HCT116 (cell line): ENCODE measurements around the gene RGS10.

Experiments
- EZH2 ChIP-seq: fragments of 200-600 bp; sonication (generic); IDR thresholded peaks from 2 replicates; pipeline ENCODE4 v1.6.1; 2017; ENCODE audit warnings: antibody characterized with exemption, mixed run types
- POLR2A ChIP-seq: IDR thresholded peaks from 2 replicates; pipeline ENCODE4 v1.7.0; 2011; ENCODE audit warnings: borderline replicate concordance; ENCODE audit not compliant: insufficient read depth, insufficient read length; ENCODE audit errors: extremely low read depth
- POLR2AphosphoS5 ChIP-seq: IDR thresholded peaks from 2 replicates; pipeline ENCODE4 v1.6.1; 2011; ENCODE audit warnings: mild to moderate bottlenecking, low read depth, low read length, moderate library complexity
- RAD21 ChIP-seq: IDR thresholded peaks from 2 replicates; pipeline ENCODE4 v1.6.1; 2012; ENCODE audit warnings: low read depth, mild to moderate bottlenecking
- SIN3A ChIP-seq: IDR thresholded peaks from 2 replicates; pipeline ENCODE4 v1.6.1; 2012; ENCODE audit warnings: low read depth
- SP1 ChIP-seq: IDR thresholded peaks from 2 replicates; pipeline ENCODE4 v1.6.1; 2012; ENCODE audit warnings: low read depth
- TCF7L2 ChIP-seq: IDR thresholded peaks from 2 replicates; pipeline ENCODE4 v1.7.0; 2011; ENCODE audit warnings: borderline replicate concordance, inconsistent platforms; ENCODE audit not compliant: insufficient read depth, insufficient read length; ENCODE audit errors: extremely low read depth
- ZNF274 ChIP-seq: fragments of 200-500 bp; sonication (Bioruptor generic); IDR thresholded peaks from 2 replicates; pipeline ENCODE4 v1.6.1; 2014; ENCODE audit warnings: mild to moderate bottlenecking, low read depth, low read length, inconsistent platforms
- TF ChIP-seq, protein P1 (sequence below), 3 experiments: fragments of 200-600 bp in 1 of 3; sonication (generic) in 1 of 3; IDR thresholded peaks in 2 of 3; conservative IDR thresholded peaks in 1 of 3; 2 replicates each; pipeline ENCODE4 v1.5.1; 2012 to 2017; ENCODE audit warnings: low read depth in 2 of 3, low read length in 2 of 3, antibody characterized with exemption in 1 of 3, borderline replicate concordance in 1 of 3, control low read depth in 1 of 3, mild to moderate bottlenecking in 1 of 3, mixed read lengths in 1 of 3, mixed run types in 1 of 3, moderate library complexity in 1 of 3; ENCODE audit not compliant: insufficient read depth in 1 of 3
- TF ChIP-seq, protein P2 (sequence below): IDR thresholded peaks from 2 replicates; pipeline ENCODE4 v1.6.1; 2012

DNA sequence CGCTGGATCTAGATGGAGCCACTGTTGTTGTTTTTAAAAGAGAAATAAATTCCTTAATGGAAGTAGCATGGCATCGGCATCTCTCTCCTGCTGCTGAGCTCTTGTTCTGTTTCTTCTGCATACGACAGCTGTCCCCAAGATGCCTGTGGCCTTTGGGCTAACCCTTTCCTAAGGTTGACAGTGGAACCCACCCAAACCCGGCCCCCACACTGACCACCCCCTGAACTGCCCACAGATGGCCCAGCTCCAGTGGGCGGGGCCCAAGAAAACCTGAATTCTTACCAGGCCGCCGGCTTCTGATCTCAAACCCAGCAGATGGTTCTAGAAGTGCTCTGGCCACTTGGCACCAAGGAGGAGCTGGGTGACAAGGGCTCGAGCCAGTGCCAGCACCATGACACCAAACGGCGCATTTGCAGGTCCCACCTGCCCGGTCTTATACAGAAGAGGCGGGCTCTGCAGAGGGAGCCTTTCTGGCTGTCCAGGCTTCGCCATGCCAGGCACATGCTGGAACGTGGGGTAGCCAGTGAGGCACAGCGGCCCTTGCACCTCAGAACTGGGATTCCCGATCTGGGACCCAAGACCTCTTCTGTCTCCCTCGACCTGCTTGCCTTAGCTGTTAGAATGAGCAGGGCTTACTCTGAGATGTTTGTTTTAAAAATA is 82.7 kb downstream of the RGS10 start:
- TF ChIP-seq POLR2A (no peak), ZNF274 (no peak), SIN3A (no peak), POLR2AphosphoS5 (no peak), RAD21 (no peak), TCF7L2 (no peak), SP1 (no peak), EZH2 (no peak)
- TF ChIP-seq, protein P1, sequence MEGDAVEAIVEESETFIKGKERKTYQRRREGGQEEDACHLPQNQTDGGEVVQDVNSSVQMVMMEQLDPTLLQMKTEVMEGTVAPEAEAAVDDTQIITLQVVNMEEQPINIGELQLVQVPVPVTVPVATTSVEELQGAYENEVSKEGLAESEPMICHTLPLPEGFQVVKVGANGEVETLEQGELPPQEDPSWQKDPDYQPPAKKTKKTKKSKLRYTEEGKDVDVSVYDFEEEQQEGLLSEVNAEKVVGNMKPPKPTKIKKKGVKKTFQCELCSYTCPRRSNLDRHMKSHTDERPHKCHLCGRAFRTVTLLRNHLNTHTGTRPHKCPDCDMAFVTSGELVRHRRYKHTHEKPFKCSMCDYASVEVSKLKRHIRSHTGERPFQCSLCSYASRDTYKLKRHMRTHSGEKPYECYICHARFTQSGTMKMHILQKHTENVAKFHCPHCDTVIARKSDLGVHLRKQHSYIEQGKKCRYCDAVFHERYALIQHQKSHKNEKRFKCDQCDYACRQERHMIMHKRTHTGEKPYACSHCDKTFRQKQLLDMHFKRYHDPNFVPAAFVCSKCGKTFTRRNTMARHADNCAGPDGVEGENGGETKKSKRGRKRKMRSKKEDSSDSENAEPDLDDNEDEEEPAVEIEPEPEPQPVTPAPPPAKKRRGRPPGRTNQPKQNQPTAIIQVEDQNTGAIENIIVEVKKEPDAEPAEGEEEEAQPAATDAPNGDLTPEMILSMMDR (IDR thresholded peaks at IDR 0.05 in 2 of 3, conservative IDR thresholded peaks at IDR 0.05 in 1 of 3; ENCODE audit: borderline replicate concordance in 1 of 3, insufficient read depth in 1 of 3, low read depth in 2 of 3, low read length in 2 of 3), result no peak
- TF ChIP-seq, protein P2, sequence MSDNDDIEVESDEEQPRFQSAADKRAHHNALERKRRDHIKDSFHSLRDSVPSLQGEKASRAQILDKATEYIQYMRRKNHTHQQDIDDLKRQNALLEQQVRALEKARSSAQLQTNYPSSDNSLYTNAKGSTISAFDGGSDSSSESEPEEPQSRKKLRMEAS, result no peak
